ENCODE data around the gene PCDH15.

DNA sequence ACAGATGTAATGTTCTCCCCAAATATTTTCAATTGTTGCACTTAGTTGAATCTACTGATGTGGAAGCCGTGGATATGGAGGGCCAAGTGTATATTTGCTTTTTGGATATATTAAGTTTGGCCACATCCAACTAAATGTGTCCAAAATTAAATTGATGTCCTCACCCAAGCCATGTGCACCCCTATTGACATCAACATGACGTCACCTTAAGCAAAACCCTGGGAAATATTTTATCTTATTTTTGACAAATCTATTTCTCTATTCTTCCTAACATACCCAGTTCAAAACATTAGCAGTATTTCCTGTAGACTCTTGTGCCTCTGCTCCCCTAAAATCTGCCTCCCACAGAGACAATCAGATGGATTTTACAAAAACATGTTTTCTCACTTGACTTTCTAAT, 652.5 kb downstream of the PCDH15 start:
- TF ChIP-seq, protein P1, sequence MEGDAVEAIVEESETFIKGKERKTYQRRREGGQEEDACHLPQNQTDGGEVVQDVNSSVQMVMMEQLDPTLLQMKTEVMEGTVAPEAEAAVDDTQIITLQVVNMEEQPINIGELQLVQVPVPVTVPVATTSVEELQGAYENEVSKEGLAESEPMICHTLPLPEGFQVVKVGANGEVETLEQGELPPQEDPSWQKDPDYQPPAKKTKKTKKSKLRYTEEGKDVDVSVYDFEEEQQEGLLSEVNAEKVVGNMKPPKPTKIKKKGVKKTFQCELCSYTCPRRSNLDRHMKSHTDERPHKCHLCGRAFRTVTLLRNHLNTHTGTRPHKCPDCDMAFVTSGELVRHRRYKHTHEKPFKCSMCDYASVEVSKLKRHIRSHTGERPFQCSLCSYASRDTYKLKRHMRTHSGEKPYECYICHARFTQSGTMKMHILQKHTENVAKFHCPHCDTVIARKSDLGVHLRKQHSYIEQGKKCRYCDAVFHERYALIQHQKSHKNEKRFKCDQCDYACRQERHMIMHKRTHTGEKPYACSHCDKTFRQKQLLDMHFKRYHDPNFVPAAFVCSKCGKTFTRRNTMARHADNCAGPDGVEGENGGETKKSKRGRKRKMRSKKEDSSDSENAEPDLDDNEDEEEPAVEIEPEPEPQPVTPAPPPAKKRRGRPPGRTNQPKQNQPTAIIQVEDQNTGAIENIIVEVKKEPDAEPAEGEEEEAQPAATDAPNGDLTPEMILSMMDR (IDR thresholded peaks at IDR 0.05), result no peak
- no peak for TF ChIP-seq POLR2A (IDR thresholded peaks at IDR 0.05)
